Uterus (tissue), 2 donors: ENCODE results near the gene DOCK6.

Experiments used
- CTCF ChIP-seq, 4 experiments: fragments of 200-600 bp in 2 of 4; fragments of 450-650 bp in 2 of 4; sonication (generic) in 2 of 4; IDR thresholded peaks; one replicate each; pipeline ENCODE4 v1.5.1; 2016 to 2019; ENCODE audit warnings: antibody characterized with exemption in 4 of 4, mild to moderate bottlenecking in 2 of 4, moderate library complexity in 1 of 4
- POLR2A ChIP-seq, 2 donors: fragments of 450-650 bp; IDR thresholded peaks; one replicate each; pipeline ENCODE4 v1.6.1; 2016; ENCODE audit warnings: antibody characterized with exemption in 2 of 2, mild to moderate bottlenecking in 1 of 2, moderate library complexity in 1 of 2

- TF ChIP-seq CTCF (IDR thresholded peaks at IDR 0.05) (no peak), POLR2A (IDR thresholded peaks at IDR 0.05) (peak in 1 of 2 donors; percentile 54)
Measured at GRCh38 chr19:11191273-11191755, 71.0 kb downstream of the DOCK6 start.
